Measurements from ENCODE around the gene JAZF1. TPM values are rescaled to one million over a fixed set of nuclear protein-coding genes. Genes with fewer than 3 reads are reported as not detected.
A peak's percentile ranks its signal among the peaks of the same experiment; 100 is the strongest.

JAZF1 gene
- total RNA-seq, 1 experiment from 2014 or later, result 14.2 TPM

DNA sequence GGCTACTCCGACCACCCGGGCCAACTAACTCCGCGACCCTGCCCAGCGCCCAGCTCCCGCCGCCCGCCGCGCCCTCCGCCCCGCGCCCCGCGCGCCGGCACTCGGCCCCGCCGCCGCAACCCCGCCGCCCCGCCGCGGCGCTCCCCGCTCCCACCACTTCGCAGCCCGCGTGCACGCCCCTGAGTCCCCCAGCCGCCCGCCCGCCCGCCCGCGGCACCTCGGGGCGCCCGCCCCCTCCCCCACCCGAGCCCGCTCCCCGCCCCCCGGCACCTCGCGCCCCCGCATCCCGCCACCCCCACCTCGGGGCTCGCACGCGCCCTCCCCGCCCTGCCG lies 598 bp downstream of the JAZF1 start:
- POLR2A ChIA-PET, result interaction anchor here (0.6 kb wide), 1 partner anchor 22 kb away, joined by 3 read pairs; no protein-coding TSS in a partner anchor
- peak overlapping the region; percentile 74 for H3K4me3 Mint-ChIP-seq (ENCODE audit: unreplicated experiment)
- intact Hi-C loops (cut with micrococcal nuclease), result no loop called here

DNA sequence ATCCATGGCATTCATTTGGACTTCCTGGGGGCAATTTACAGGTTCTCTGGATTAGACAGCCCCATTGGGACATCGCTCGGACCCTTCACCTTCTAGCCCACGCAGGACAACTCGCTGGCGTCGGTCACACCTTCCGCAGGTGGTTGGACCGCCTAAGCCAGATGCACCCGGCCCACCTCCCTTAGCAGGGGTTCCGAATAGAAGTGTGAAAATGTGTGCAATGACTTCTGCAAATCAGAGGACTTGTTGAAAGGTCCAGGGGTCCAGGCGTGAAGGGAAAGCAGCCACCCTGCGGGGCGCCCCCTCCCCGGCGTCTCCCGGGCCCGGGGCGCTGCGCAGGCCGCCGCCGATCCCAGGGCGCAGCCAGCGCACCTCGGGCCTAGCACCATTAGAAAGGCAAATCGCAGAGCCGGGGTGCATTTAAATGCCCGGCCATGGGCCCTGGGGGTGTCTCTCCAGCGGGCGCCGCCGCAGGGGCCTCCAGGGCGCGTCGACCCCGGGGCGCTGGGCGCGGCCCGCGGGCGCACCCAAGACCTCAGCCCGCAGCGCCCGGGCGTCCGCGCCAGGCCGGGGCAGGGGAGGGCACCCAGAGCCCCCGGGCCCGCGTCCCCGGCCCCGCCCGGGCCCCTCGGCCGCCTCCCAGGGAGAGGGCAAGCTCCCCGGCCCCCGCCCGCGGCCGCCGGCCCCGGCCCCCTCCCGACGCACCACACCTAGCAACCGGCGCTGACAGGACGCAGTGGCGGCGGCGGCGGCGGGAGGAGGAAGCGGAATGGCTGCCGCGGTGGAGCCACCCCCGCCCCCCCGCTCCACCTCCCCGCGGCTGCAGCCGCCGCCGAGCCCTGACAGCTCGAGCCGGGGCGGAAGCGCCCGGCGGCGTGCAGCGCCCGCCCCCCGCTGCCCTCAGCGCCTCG lies 1.2 kb downstream of the JAZF1 start:
- BruUV-seq (replicated peaks), result no TSS peak
- Mint-ChIP-seq H3K27ac (ENCODE audit: low read depth, unreplicated experiment) (peak overlapping the region; percentile 56), H3K4me1 (ENCODE audit: insufficient read depth, unreplicated experiment) (peaks cover 11% of the 10 kb centered on the region), H3K27me3 (ENCODE audit: insufficient read depth, unreplicated experiment) (no peaks in the 10 kb centered on the region), H3K4me3 (ENCODE audit: unreplicated experiment) (peak overlapping the region; percentile 74), H3K36me3 (ENCODE audit: insufficient read depth, unreplicated experiment) (no peaks in the 10 kb centered on the region), H3K9me3 (ENCODE audit: unreplicated experiment) (no peaks in the 10 kb centered on the region)
- TF ChIP-seq, protein P1, sequence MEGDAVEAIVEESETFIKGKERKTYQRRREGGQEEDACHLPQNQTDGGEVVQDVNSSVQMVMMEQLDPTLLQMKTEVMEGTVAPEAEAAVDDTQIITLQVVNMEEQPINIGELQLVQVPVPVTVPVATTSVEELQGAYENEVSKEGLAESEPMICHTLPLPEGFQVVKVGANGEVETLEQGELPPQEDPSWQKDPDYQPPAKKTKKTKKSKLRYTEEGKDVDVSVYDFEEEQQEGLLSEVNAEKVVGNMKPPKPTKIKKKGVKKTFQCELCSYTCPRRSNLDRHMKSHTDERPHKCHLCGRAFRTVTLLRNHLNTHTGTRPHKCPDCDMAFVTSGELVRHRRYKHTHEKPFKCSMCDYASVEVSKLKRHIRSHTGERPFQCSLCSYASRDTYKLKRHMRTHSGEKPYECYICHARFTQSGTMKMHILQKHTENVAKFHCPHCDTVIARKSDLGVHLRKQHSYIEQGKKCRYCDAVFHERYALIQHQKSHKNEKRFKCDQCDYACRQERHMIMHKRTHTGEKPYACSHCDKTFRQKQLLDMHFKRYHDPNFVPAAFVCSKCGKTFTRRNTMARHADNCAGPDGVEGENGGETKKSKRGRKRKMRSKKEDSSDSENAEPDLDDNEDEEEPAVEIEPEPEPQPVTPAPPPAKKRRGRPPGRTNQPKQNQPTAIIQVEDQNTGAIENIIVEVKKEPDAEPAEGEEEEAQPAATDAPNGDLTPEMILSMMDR (IDR thresholded peaks at IDR 0.05; ENCODE audit: unreplicated experiment), result no peak
- ChIA-PET CTCF (interaction anchor here (0.9 to 1.6 kb wide), 2 partner anchors 74 to 114 kb away, joined by 3 read pairs; no protein-coding TSS in a partner anchor), POLR2A (interaction anchor here (0.6 to 1.4 kb wide), 7 partner anchors 10 to 47 kb away, joined by 3 to 5 read pairs (median 3); no protein-coding TSS in a partner anchor)
- intact Hi-C loops (cut with micrococcal nuclease), result no loop called here
- peak; percentile 63 for DNase-seq (ENCODE audit: unreplicated experiment)

More for the DNA sequence above, 598 bp downstream of the JAZF1 start:
- no TSS peak for BruUV-seq (replicated peaks)
- Mint-ChIP-seq H3K9me3 (ENCODE audit: unreplicated experiment) (no peaks in the 10 kb centered on the region), H3K27ac (ENCODE audit: low read depth, unreplicated experiment) (no peak overlapping the region), H3K36me3 (ENCODE audit: insufficient read depth, unreplicated experiment) (no peaks in the 10 kb centered on the region), H3K27me3 (ENCODE audit: insufficient read depth, unreplicated experiment) (no peaks in the 10 kb centered on the region), H3K4me1 (ENCODE audit: insufficient read depth, unreplicated experiment) (peaks cover 11% of the 10 kb centered on the region)
- no peak for DNase-seq (ENCODE audit: unreplicated experiment)
- TF ChIP-seq, protein P1 (IDR thresholded peaks at IDR 0.05; ENCODE audit: unreplicated experiment), result no peak
- CTCF ChIA-PET, result no interaction called here

DNA sequence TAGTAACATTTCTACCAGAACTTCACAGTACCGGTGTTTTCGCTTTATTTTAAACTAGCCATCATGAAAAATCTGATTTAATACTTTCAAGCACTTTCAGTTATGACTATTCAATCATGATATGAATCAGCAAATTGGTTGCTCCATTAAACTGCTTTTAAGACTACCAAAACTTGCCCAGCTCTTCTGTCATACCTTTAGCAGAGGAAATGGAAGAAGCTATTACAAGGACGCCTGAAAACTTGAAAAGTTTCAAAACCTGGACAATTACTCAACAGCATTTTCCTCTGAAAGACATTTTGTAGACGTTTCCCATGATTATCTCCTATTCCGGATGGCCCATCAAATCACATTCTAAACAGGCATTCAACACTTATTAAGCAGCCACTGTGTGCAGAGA lies 2.0 kb downstream of the JAZF1 start:
- H3K27ac Mint-ChIP-seq (ENCODE audit: low read depth, unreplicated experiment), result peak overlapping the region; percentile 56
- intact Hi-C loops (cut with micrococcal nuclease), result no loop called here
- POLR2A ChIA-PET, result interaction anchor here (0.9 to 1.4 kb wide), 6 partner anchors 9 to 46 kb away, joined by 3 to 5 read pairs (median 3); no protein-coding TSS in a partner anchor
- CTCF ChIA-PET, result interaction anchor here (0.6 to 1.6 kb wide), 3 partner anchors 74 to 449 kb away, joined by 3 read pairs; no protein-coding TSS in a partner anchor
- no peaks in the 10 kb centered on the region for H3K36me3 Mint-ChIP-seq (ENCODE audit: insufficient read depth, unreplicated experiment)
- peak overlapping the region; percentile 74 for H3K4me3 Mint-ChIP-seq (ENCODE audit: unreplicated experiment)
- H3K9me3 Mint-ChIP-seq (ENCODE audit: unreplicated experiment), result no peaks in the 10 kb centered on the region
- TF ChIP-seq, protein P1 (IDR thresholded peaks at IDR 0.05; ENCODE audit: unreplicated experiment), result no peak
- H3K27me3 Mint-ChIP-seq (ENCODE audit: insufficient read depth, unreplicated experiment), result no peaks in the 10 kb centered on the region
- BruUV-seq (replicated peaks), result TSS peak; percentile 40
- peaks cover 11% of the 10 kb centered on the region for H3K4me1 Mint-ChIP-seq (ENCODE audit: insufficient read depth, unreplicated experiment)
- peak; percentile 35 for DNase-seq (ENCODE audit: unreplicated experiment)

DNA sequence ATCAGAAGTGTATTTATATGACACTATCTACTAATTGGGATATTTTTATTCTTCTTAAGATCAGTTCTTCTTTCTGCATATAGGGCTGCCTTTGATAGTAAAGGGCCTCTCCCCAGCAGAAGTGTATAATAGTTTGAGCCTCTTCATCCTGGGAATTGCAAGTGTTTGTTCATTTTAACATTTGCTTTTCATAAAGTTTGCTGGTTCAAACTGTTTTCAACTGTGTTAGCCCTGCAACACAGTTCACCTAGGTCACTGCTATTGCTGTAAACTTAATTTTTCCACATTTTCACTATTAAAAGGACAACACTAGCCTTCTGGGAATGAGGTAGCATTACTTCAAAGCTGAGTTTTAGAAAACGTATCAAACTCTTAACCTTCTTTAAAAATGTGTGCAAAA lies 2.8 kb downstream of the JAZF1 start:
- H3K27ac Mint-ChIP-seq (ENCODE audit: low read depth, unreplicated experiment), result no peak overlapping the region
- no peaks in the 10 kb centered on the region for H3K9me3 Mint-ChIP-seq (ENCODE audit: unreplicated experiment)
- H3K4me1 Mint-ChIP-seq (ENCODE audit: insufficient read depth, unreplicated experiment), result peaks cover 11% of the 10 kb centered on the region
- H3K36me3 Mint-ChIP-seq (ENCODE audit: insufficient read depth, unreplicated experiment), result no peaks in the 10 kb centered on the region
- CTCF ChIA-PET, result interaction anchor here (1.6 kb wide), 1 partner anchor 73 kb away, joined by 3 read pairs; no protein-coding TSS in a partner anchor
- POLR2A ChIA-PET, result interaction anchor here (1.3 to 1.4 kb wide), 2 partner anchors 8 to 10 kb away, joined by 3 to 5 read pairs; no protein-coding TSS in a partner anchor
- BruUV-seq (replicated peaks), result no TSS peak
- DNase-seq (ENCODE audit: unreplicated experiment), result no peak
- H3K27me3 Mint-ChIP-seq (ENCODE audit: insufficient read depth, unreplicated experiment), result no peaks in the 10 kb centered on the region
- TF ChIP-seq, protein P1 (IDR thresholded peaks at IDR 0.05; ENCODE audit: unreplicated experiment), result no peak
- no peak overlapping the region for H3K4me3 Mint-ChIP-seq (ENCODE audit: unreplicated experiment)
- intact Hi-C loops (cut with micrococcal nuclease), result no loop called here

Measured in MCF 10A (cell line).